Ascending aorta (tissue), 2 donors: ENCODE data around the gene TFR2. TPM values are rescaled to one million over a fixed set of nuclear protein-coding genes. Genes with fewer than 3 reads are reported as not detected.

ENCODE experiments used
- DNase-seq, 2 donors: peaks; one replicate each; pipeline ENCODE4 v3.0.0-alpha.2; 2019; ENCODE audit warnings: low spot score in 2 of 2
- H3K27ac ChIP-seq, 2 donors: fragments of 200-600 bp; sonication (generic); one replicate each; pipeline ENCODE4 v1.5.1; 2016 to 2017; ENCODE audit warnings: mild to moderate bottlenecking in 1 of 2
- H3K27me3 ChIP-seq: fragments of 200-600 bp; sonication (generic); one replicate; pipeline ENCODE4 v1.5.1; 2017
- H3K36me3 ChIP-seq, 2 donors: fragments of 200-600 bp; sonication (generic); one replicate each; pipeline ENCODE4 v1.5.1; 2016
- H3K4me1 ChIP-seq, 2 donors: fragments of 200-600 bp; sonication (generic); one replicate each; pipeline ENCODE4 v1.5.1; 2016 to 2017; ENCODE audit warnings: mild to moderate bottlenecking in 1 of 2
- H3K4me3 ChIP-seq, 2 donors: fragments of 200-600 bp; sonication (generic); one replicate each; pipeline ENCODE4 v1.5.1; 2016 to 2017; ENCODE audit warnings: mild to moderate bottlenecking in 1 of 2
- H3K9me3 ChIP-seq, 2 donors: fragments of 200-600 bp; sonication (generic); one replicate each; pipeline ENCODE4 v1.5.1; 2016
- intact Hi-C: fragments of 100-400 bp; cut with DNase I; formaldehyde crosslinking; loops from one replicate; pipeline ENCODE4 v1.15.1; 2023
- total RNA-seq: library from RNA; depleted of rRNA; stranded (reverse); fragments of >200 nt; gene quantifications from one replicate; pipeline ENCODE4 v1.1.0, GENCODE V29; 2016
- TF ChIP-seq, protein P1 (sequence below), 3 experiments: fragments of 200-600 bp in 2 of 3; fragments of 450-650 bp in 1 of 3; sonication (generic) in 2 of 3; IDR thresholded peaks; one replicate each; pipeline ENCODE4 v1.5.1; 2016 to 2019; ENCODE audit warnings: antibody characterized with exemption in 3 of 3, mild to moderate bottlenecking in 1 of 3, moderate library complexity in 1 of 3

TFR2 gene
- total RNA-seq, 1 donor from 2014 or later: not detected

GRCh38 chr7:100676501-100677306, 35.4 kb upstream of the TFR2 start:
- intact Hi-C loops: no loop called here
- peaks cover 31 to 44% of the 10 kb centered on the region in 2 donors for H3K36me3 ChIP-seq

DNA sequence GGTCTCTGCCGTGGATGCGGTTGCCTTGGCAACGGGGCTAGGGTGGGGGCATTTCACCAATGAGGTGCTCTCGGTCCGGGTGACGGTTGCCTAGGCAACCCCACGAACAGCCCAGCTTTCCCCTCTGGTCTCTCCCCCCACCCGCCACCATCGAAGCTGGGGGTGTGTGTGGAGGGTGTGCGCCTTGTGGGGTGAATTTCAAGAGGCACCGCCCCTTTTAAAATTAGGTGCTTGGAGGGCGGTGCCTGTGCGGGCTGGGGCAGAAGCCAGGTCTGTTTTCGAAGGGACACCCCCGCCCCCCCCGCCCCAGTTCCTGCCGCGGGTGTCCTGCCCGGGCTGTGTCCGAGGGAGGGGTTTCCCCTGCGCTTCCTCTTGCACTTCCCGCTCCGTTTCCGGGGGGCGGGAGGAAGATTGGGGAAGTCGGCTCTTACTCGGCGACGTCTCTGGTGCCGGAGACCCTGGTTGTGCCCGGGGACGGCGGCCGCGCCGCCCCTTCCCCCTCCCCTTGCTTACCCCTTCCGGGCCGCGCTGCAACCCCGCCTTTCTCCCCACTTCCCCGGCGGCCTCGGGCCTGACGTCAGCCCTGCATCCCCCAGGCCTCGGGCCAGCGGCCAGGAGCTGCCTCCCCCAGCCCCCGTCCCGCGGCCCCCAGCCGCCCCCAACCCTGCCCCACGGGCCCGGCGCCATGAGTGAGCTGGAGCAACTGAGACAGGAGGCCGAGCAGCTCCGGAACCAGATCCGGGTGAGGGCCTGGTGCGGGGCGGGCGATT, 34.4 kb upstream of the TFR2 start:
- peak; percentile 66 to 91 for DNase-seq
- Histone ChIP-seq H3K9me3 (no peaks in the 10 kb centered on the region), H3K27ac (peak overlapping the region; percentile 96 to 99), H3K4me3 (peak overlapping the region; percentile 85 to 93), H3K27me3 (no peaks in the 10 kb centered on the region), H3K36me3 (peaks cover 27 to 37% of the 10 kb centered on the region in 2 donors), H3K4me1 (peaks cover 3 to 12% of the 10 kb centered on the region in 2 donors)
- intact Hi-C loops: loop anchor here (1.0 to 2.0 kb wide), 3 partner anchors 16 to 197 kb away; partner anchors contain the start of gene TSC22D4
- TF ChIP-seq, protein P1, sequence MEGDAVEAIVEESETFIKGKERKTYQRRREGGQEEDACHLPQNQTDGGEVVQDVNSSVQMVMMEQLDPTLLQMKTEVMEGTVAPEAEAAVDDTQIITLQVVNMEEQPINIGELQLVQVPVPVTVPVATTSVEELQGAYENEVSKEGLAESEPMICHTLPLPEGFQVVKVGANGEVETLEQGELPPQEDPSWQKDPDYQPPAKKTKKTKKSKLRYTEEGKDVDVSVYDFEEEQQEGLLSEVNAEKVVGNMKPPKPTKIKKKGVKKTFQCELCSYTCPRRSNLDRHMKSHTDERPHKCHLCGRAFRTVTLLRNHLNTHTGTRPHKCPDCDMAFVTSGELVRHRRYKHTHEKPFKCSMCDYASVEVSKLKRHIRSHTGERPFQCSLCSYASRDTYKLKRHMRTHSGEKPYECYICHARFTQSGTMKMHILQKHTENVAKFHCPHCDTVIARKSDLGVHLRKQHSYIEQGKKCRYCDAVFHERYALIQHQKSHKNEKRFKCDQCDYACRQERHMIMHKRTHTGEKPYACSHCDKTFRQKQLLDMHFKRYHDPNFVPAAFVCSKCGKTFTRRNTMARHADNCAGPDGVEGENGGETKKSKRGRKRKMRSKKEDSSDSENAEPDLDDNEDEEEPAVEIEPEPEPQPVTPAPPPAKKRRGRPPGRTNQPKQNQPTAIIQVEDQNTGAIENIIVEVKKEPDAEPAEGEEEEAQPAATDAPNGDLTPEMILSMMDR (IDR thresholded peaks at IDR 0.05): no peak

More at GRCh38 chr7:100676501-100677306, 35.4 kb upstream of the TFR2 start:
- H3K27me3 ChIP-seq: no peaks in the 10 kb centered on the region
- peak overlapping the region; percentile 96 to 99 for H3K27ac ChIP-seq
- DNase-seq: no peak
- no peaks in the 10 kb centered on the region for H3K9me3 ChIP-seq
- TF ChIP-seq, protein P1 (IDR thresholded peaks at IDR 0.05): no peak
- H3K4me3 ChIP-seq: peak overlapping the region; percentile 85 to 93
- peaks cover 3 to 12% of the 10 kb centered on the region in 2 donors for H3K4me1 ChIP-seq

GRCh38 chr7:100675105-100675451, 33.7 kb upstream of the TFR2 start:
- Histone ChIP-seq H3K36me3 (peaks cover 27 to 34% of the 10 kb centered on the region in 2 donors), H3K9me3 (no peaks in the 10 kb centered on the region), H3K4me1 (peaks cover 3 to 12% of the 10 kb centered on the region in 2 donors), H3K4me3 (peak overlapping the region; percentile 85 to 93), H3K27me3 (no peaks in the 10 kb centered on the region), H3K27ac (peak overlapping the region; percentile 96 to 99)
- no peak for DNase-seq
- intact Hi-C loops: loop anchor here (1.0 to 2.0 kb wide), 3 partner anchors 16 to 196 kb away; partner anchors contain the start of gene TSC22D4
- TF ChIP-seq, protein P1 (IDR thresholded peaks at IDR 0.05): no peak

- Histone ChIP-seq H3K4me1 (peaks cover 3 to 10% of the 10 kb centered on the region in 2 donors), H3K4me3 (peak overlapping the region; percentile 85 to 93), H3K36me3 (peaks cover 27 to 32% of the 10 kb centered on the region in 2 donors), H3K9me3 (no peaks in the 10 kb centered on the region), H3K27me3 (no peaks in the 10 kb centered on the region), H3K27ac (peak overlapping the region; percentile 96 to 99)
- DNase-seq: no peak
- TF ChIP-seq, protein P1 (IDR thresholded peaks at IDR 0.05): no peak
- intact Hi-C loops: loop anchor here (1.0 to 5.0 kb wide), 5 partner anchors 17 to 207 kb away; partner anchors contain the start of gene TSC22D4
Measured at GRCh38 chr7:100674411-100675104, 33.2 kb upstream of the TFR2 start.

DNA sequence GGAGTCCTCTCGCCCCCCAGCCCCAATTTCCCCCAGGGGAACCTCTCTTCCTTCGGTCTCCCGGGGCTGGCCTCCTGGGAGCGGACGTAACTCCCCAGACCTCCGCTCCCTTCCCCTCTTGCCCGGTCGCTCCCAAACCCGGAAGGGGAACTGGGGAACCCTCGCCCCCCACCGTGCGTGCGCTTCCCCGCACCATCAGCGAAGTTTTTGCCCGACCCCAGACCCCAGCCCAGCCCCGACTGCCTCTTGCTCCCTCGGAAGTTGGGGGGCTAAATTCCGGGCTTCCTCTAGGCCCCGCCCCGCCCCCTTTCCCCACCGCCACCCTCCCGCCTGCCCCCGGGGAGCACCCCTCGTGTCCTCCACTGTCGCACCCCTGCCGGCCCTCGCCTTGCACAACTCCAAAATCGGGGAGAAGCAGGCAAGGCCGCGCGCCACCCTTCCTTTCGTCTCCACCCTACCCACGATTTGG, 32.6 kb upstream of the TFR2 start:
- H3K27ac ChIP-seq: peak overlapping the region; percentile 96 to 99
- TF ChIP-seq, protein P1 (IDR thresholded peaks at IDR 0.05): no peak
- no peaks in the 10 kb centered on the region for H3K9me3 ChIP-seq
- H3K27me3 ChIP-seq: no peaks in the 10 kb centered on the region
- H3K4me1 ChIP-seq: peaks cover 3 to 9% of the 10 kb centered on the region in 2 donors
- intact Hi-C loops: loop anchor here (1.0 to 5.0 kb wide), 8 partner anchors 62 to 246 kb away; partner anchors contain the start of genes FBXO24, LRCH4, MOSPD3 and PPP1R35
- peaks cover 24 to 26% of the 10 kb centered on the region in 2 donors for H3K36me3 ChIP-seq
- H3K4me3 ChIP-seq: peak overlapping the region; percentile 85 to 93
- DNase-seq: no peak
